GM12801 (cell line): ENCODE measurements around the gene DNAJB11.

Source experiments
- TF ChIP-seq, protein P1 (sequence below): IDR thresholded peaks from one replicate; pipeline ENCODE4 v1.5.1; 2011; ENCODE audit warnings: control low read depth; ENCODE audit not compliant: insufficient read length; ENCODE audit errors: extremely low read depth

The DNAJB11 gene

GRCh38 chr3:186625600-186626042 is 55.1 kb downstream of the DNAJB11 start:
- TF ChIP-seq, protein P1, sequence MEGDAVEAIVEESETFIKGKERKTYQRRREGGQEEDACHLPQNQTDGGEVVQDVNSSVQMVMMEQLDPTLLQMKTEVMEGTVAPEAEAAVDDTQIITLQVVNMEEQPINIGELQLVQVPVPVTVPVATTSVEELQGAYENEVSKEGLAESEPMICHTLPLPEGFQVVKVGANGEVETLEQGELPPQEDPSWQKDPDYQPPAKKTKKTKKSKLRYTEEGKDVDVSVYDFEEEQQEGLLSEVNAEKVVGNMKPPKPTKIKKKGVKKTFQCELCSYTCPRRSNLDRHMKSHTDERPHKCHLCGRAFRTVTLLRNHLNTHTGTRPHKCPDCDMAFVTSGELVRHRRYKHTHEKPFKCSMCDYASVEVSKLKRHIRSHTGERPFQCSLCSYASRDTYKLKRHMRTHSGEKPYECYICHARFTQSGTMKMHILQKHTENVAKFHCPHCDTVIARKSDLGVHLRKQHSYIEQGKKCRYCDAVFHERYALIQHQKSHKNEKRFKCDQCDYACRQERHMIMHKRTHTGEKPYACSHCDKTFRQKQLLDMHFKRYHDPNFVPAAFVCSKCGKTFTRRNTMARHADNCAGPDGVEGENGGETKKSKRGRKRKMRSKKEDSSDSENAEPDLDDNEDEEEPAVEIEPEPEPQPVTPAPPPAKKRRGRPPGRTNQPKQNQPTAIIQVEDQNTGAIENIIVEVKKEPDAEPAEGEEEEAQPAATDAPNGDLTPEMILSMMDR, result no peak

- TF ChIP-seq, protein P1, result no peak
Observed at GRCh38 chr3:186626254-186626847, 55.8 kb downstream of the DNAJB11 start.

- TF ChIP-seq, protein P1, result no peak
Observed at GRCh38 chr3:186627852-186628414, 57.4 kb downstream of the DNAJB11 start.

- TF ChIP-seq, protein P1, result no peak
Observed at GRCh38 chr3:186628756-186629155, 58.2 kb downstream of the DNAJB11 start.

- TF ChIP-seq, protein P1, result no peak
Observed at GRCh38 chr3:186630950-186631641, 60.6 kb downstream of the DNAJB11 start.

GRCh38 chr3:186633481-186633880 is 63.0 kb downstream of the DNAJB11 start:
- TF ChIP-seq, protein P1, result no peak
